HG03139 (cell line): ENCODE data around the gene RAB37.

Experiments
- ATAC-seq: cut with Tn5 transposase; IDR thresholded peaks from one replicate; pipeline ENCODE4 v1.9.1; 2021; ENCODE audit not compliant: unreplicated experiment

The RAB37 gene

GRCh38 chr17:74728033-74728701, 8.9 kb upstream of the RAB37 start:
- no peak for ATAC-seq

DNA sequence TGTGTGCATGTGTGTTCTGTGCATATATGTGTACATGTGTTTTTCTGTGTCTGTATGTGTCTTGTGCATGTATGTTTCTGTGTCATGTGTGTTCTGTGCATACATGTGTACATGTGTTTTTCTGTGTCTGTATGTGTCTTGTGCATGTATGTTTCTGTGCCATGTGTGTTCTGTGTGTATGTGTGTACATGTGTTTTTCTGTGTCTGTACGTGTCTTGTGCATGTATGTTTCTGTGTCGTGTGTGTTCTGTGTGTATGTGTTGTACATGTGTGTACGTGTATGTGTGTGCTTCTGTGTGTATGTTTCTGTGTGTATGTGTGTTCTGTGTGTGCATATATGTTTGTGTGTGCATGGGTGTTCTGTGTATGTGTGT, 8.4 kb upstream of the RAB37 start:
- no peak for ATAC-seq

GRCh38 chr17:74729368-74729767, 7.7 kb upstream of the RAB37 start:
- no peak for ATAC-seq

DNA sequence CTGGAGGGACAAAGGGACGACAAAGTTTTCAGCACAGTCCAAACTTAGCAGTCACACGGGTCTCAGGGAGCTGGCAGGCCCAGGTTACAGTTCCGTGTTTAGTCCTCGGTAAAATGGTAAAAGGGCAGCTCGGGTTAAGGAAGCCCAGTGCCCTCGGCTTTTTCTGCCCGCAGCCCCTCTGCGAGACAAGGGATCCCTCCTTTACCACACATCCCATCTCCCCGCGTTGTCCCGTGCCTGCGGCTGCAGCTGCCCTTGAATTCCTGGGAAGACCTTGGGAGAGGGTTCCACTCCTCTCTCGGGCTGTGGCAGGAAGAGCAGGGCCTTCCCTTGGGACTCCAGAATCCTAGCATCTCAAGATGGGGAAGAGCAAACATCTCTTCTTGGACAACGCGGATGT, 7.2 kb upstream of the RAB37 start:
- no peak for ATAC-seq

DNA sequence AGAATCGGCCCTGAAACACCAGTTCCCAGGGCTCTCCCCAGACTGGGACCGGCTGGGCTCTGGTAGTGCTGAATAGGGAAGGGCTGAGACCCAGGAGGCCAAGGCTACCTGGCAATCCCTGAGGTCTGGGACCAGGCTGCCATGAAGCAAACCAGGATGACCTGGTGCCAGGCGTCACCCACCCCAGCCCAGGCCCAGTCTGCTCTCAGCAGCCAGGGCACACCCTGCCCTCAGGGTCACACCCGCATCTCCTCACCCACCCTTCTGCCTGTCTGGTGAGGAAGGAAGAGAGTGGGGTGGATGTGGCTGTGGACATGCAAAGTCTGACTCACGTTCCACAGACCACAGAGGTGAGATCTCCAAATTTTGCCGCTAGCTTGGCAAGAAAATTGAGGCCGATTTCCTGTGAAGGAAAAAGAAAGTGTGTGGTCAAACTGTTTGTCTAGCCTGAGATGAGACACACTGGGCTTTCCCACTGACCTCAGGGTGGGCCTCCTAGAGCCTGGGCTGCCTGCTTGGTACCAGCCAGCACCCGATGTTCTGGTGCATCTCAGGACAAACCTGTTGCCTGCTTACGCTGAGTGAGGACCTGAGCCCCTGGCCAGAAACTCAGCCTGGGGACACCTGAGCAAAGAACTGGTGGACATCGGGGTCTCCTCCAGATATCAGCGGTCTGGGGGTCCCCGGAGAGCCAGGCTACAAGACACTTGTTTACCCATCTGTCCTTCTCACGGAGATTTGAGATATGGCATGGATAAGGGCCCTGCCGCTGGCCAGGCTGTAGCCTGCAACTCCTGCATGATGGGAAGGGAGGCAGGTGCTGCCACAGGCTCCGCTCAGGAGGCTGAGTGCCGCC, 6.3 kb upstream of the RAB37 start:
- no peak for ATAC-seq

GRCh38 chr17:74731347-74731605, 5.8 kb upstream of the RAB37 start:
- no peak for ATAC-seq

DNA sequence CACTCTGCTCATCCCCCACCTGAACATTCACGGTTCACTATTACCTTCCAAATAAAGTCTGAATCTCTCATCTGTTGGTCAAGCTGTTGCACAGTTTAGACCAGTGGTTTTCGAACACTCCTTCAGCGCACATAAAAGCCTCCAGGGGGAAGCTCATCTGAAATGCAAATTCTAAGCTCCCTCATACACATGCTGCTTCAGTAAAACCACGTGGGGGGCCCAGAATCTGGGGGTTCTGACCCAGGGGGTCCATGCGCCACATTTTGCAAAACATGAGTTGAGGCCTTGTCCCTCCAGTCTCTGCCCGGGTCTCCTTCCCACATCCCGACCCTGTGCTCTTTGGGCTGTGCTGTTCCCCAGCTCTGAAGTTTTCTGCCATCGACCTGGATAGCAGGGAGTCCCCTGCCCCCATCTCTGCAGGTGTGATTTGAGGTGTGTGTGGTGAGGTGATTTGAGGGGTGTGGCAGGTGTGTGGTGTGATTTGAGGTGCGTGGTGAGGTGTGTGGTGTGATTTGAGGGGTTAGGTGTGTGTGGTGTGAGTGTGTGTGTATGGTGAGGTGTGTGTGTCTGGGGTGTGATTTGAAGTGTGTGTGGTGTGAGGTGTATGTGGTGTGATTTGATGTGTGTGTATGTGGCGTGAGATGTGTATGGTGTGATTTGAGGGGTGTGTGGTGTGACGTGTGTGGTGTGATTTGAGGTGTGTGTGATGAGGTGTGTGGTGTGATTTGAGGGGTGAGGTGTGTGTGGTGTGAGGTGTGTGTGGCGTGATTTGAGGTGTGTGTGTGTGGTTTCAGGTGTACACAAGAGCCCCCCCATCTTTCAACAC, 4.8 kb upstream of the RAB37 start:
- no peak for ATAC-seq

DNA sequence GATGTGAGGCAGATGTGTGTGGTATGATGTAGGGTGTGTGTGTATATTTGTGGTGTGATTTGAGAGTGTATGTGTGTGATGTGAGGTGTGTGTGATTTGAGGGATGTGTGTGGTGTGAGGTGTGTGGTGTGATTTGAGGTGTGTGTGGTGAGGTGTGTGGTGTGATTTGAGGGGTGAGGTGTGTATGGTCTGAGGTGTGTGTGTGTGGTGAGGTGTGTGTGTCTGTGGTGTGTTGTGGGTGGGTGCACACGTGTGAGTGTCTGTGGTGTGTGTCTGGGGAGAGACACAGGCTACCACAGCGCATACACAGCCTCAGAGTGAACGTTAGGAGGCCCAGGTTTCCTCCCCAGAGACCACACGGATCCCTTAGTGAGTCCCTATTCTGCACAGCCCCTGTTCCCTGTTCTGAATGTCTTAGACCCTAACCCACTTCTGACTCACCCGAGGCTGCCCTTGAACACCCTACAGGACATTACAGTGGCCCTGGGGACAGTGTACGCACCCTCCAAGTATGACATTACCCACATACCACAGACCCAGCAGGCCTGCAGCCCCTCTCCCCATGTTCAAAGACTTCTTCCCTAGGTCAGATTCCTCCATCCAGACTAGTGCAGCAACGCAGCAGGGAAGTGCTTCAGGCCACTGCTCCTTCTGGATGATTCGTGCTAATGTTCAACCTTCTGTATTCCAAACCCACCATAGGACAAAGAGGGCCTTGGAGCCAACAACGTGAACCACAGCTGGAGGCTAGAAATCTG, 3.5 kb upstream of the RAB37 start:
- no peak for ATAC-seq

DNA sequence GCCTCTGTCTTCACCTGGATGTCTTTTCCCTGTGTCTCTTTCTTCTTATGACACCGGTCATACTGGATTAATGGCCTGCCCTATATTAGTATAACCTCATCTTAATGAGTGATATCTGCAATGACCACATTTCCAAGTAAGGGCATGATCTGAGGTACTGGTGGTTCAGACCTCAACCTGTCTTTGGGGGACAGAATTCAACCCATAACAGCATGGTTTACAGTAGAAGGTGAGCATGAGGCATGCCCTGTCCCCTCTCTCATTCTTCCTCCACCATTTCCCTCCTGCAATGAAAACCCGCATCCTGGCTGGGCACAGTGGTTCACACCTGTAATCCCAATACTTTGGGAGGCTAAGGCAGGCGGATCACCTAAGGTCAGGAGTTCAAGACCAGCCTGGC, 2.8 kb upstream of the RAB37 start:
- ATAC-seq: no peak

DNA sequence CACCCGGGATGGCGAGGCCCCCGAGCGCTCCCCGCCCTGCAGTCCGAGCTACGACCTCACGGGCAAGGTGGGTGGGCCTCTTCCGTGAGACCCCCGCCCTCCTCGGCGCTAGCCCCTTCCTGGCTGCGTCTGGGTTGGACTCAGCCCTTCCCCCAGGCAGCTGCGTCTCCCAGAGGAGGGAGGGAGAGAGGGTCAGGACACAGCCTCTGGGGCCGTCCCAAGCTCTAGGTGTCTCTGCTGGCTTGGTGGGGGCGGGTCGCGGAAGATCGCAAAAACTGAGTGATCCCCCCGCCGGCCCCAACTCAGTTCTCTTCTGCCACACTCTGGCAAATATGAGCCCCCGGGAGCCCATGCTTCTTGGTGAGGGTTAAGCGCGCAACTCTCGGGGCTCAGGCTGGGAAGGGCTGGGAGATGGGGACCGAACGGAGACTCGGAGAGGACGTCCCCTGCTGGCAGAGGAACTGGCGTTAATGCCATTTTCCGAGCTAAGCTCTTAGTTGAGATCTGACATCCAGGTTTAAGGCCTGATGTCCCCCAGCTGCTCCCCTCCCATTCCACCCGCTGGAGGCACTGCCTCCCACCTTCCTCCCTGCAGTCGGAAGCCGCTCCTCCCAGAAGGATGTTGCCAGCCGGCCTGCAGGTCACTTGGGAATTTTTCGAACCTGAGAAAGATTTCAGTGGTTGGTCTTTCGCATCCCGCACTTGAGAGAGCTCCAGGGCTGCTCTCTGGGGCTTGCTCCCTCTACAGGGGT, 419 bp downstream of the RAB37 start:
- ATAC-seq: no peak

GRCh38 chr17:74738051-74738996, 1.3 kb downstream of the RAB37 start:
- ATAC-seq: peak; percentile 45

DNA sequence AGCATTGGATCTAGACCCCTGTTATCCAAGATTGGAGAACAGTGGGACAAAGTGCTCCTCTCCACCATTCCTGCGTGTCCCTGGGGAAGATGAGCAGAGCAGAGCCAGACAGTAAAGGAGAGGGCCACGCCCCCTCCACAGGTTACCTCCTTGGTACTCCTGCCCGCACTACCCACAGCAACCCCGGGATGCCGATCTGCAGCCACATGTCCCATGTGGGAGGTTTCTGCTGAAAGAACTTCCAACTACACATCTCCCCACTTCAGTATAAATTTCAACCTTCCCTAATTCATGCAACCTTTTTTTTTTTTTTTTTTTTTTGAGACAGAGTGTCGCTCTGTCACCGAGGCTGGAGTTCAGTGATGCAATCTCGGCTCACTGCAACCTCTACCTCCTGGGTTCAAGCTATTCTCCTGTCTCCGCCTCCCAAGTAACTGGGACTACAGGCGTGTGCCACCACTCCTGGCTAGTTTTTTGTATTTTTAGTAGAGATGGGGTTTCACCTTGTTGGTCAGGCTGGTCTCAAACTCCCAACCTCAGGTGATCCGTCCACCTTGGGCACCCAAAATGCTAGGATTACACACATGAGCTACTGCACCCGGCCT, 2.3 kb downstream of the RAB37 start:
- no peak for ATAC-seq

DNA sequence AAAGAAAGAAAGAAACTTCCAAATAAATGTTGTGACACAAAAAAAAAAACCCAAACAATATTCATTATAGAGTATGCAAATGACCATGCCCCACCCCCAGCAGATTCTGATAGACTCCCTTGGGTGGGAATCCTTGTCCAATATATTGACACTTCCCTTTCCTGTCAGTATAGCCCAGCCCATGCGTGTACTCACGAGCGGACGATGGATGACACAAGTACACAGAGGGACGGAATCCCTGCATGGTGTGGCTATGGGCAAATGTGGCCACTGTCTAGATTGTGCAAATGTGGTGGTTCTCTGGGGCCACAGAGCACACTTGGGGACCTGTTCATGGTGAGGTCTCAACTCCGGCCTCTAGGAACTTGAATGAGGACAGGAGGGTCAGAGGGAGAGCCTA, 3.1 kb downstream of the RAB37 start:
- no peak for ATAC-seq

DNA sequence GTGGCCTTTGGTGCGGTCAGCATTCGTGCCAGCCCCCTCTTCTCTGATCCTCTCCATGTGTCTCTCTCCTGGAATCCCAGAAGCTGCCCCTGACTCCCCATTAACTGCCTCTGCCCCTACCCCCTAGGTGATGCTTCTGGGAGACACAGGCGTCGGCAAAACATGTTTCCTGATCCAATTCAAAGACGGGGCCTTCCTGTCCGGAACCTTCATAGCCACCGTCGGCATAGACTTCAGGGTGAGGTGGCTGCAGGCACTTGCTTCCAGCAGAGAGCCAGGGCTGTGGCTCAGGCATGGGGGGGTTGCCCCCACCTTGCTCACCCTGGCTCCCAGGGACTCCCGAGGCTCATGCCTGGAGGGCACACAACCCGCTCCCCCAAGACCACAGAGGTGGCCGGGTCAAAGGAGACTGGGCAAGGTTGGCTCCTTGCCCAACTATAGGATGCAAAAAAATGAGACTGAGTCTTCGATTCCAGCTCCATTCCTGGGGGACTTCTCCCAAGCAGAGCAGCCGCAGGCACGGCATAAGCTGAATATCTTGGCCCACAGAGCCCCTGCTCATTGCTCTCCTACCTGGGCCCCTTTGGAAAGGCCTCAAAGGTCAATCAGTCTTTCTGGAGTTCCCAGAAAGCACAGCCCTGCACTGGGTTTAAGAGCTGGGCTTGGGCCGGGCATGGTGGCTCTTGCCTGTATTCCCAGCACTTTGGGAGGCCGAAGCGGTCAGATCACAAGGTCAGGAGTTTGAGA, 3.8 kb downstream of the RAB37 start:
- ATAC-seq: no peak

GRCh38 chr17:74742153-74742515, 5.1 kb downstream of the RAB37 start:
- ATAC-seq: no peak

GRCh38 chr17:74742978-74743545, 6.0 kb downstream of the RAB37 start:
- ATAC-seq: no peak

- no peak for ATAC-seq
Measured at GRCh38 chr17:74743755-74744154, 6.7 kb downstream of the RAB37 start.

GRCh38 chr17:74744349-74744713, 7.3 kb downstream of the RAB37 start:
- ATAC-seq: no peak
